Measurements from ENCODE around the gene ADARB2.

DNA sequence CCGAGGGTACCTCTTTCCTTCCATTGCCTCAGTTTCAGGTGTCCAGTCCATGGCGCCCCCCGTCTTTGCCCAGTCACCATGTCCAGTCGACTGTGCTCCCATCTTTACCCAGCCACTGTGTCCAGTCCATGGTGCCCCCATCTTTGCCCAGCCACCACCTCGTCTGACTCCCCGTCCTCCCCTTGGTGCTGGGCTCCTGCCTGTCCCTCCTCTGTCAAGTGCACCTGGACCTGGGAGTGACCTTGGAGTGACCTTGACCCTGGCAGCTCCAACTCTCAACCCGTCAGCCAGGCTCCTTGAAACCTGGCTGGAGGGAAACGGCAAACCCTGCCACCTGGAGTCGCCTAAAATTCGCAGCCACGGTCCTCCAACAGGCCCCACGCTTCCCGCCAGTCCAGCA is 180.2 kb downstream of the ADARB2 start:
- TF ChIP-seq, protein P1, sequence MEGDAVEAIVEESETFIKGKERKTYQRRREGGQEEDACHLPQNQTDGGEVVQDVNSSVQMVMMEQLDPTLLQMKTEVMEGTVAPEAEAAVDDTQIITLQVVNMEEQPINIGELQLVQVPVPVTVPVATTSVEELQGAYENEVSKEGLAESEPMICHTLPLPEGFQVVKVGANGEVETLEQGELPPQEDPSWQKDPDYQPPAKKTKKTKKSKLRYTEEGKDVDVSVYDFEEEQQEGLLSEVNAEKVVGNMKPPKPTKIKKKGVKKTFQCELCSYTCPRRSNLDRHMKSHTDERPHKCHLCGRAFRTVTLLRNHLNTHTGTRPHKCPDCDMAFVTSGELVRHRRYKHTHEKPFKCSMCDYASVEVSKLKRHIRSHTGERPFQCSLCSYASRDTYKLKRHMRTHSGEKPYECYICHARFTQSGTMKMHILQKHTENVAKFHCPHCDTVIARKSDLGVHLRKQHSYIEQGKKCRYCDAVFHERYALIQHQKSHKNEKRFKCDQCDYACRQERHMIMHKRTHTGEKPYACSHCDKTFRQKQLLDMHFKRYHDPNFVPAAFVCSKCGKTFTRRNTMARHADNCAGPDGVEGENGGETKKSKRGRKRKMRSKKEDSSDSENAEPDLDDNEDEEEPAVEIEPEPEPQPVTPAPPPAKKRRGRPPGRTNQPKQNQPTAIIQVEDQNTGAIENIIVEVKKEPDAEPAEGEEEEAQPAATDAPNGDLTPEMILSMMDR (IDR thresholded peaks at IDR 0.05), result no peak
- TF ChIP-seq POLR2A (IDR thresholded peaks at IDR 0.05), result no peak

Data from Peyer's patch (tissue), 4 donors.